ENCODE results near the gene BZW1.

DNA sequence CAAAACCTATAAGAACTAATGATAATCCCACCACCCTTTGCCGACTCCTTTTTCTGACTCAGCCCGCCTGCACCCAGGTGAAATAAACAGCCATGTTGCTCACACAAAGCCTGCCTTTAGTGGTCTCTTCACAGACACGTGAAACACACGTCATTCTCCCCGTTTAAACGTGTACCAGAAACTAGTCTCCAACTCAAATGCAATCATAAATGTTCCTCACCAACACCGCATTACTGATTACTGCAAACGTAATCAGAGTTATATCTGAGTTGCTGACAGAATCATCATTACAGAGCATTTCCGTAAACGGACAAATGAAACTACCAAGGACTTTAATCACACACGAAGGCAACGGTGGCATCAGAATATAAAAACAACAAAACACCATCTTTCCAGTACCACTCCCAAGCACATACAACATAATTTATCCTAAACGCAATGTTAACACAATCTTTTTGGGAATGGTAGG lies 50.9 kb downstream of the BZW1 start:
- TF ChIP-seq, protein P1, sequence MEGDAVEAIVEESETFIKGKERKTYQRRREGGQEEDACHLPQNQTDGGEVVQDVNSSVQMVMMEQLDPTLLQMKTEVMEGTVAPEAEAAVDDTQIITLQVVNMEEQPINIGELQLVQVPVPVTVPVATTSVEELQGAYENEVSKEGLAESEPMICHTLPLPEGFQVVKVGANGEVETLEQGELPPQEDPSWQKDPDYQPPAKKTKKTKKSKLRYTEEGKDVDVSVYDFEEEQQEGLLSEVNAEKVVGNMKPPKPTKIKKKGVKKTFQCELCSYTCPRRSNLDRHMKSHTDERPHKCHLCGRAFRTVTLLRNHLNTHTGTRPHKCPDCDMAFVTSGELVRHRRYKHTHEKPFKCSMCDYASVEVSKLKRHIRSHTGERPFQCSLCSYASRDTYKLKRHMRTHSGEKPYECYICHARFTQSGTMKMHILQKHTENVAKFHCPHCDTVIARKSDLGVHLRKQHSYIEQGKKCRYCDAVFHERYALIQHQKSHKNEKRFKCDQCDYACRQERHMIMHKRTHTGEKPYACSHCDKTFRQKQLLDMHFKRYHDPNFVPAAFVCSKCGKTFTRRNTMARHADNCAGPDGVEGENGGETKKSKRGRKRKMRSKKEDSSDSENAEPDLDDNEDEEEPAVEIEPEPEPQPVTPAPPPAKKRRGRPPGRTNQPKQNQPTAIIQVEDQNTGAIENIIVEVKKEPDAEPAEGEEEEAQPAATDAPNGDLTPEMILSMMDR (IDR thresholded peaks at IDR 0.05 in 4 of 5, conservative IDR thresholded peaks at IDR 0.05 in 1 of 5), result no peak
- TF ChIP-seq POLR2A (IDR thresholded peaks at IDR 0.05), result peak; percentile 77 to 91
